ENCODE data around the gene NXN. TPM values are rescaled to one million over a fixed set of nuclear protein-coding genes. Genes with fewer than 3 reads are reported as not detected.

NXN gene
- total RNA-seq, 5 donors from 2014 or later (not counting 1 experiment from before 2014, with no cell fraction given): 0.56 to 1.3 (median 0.96) TPM

DNA sequence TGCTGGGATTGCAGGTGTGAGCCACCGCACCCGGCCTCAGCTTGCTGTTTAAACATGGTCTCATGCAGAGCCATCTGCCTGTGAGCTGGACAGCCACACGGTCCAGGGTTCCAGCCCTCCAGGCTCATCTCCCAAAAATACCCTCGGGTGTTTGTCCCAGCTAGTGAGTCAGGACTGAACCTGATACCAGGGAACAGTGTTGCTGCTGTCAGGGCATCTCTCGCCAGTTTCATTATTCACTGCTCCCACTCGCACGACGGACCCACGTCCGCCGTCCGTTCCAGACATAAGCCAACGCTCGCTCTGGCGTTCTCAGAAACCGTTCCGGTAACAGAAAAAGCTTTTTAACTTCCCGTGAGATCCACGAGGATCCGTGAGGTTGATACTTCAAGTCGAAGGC, 77.6 kb downstream of the NXN start:
- H3K36me3 ChIP-seq (ENCODE audit: control insufficient read depth in 2 of 2, extremely low read depth in 1 of 2, insufficient read depth in 1 of 2, low read length in 1 of 2): no peaks in the 10 kb centered on the region
- DNase-seq (no peak), ATAC-seq (replicated peaks in 1 of 4) (no peak)
- ChIA-PET CTCF (no interaction called here), POLR2A (no interaction called here)
- Mint-ChIP-seq H3K9me3 (no peaks in the 10 kb centered on the region), H3K4me3 (no peak overlapping the region), H3K36me3 (no peaks in the 10 kb centered on the region), H3K27ac (no peak overlapping the region), H3K4me1 (peaks cover 0 to 2% (median 0%) of the 10 kb centered on the region in 3 donors), H3K27me3 (peaks cover 61 to 72% of the 10 kb centered on the region in 2 donors)
- H3K9me3 ChIP-seq: no peaks in the 10 kb centered on the region
- WGBS (ENCODE audit: insufficient coverage): 93% methylated on average over 20 of the region's 21 CpGs
- H3K27ac ChIP-seq (ENCODE audit: low read length): no peak overlapping the region
- H3K4me1 ChIP-seq (ENCODE audit: control insufficient read depth in 1 of 2, extremely low read depth in 1 of 2, insufficient read depth in 2 of 2, low read length in 2 of 2): no peaks in the 10 kb centered on the region
- H3K27me3 ChIP-seq (replicated peaks in 1 of 2; ENCODE audit: control insufficient read depth in 2 of 2, extremely low read depth in 1 of 2, insufficient read depth in 2 of 2, low read length in 1 of 2): peaks cover 12 to 57% of the 10 kb centered on the region in 2 experiments
- no peak overlapping the region for H3K4me3 ChIP-seq (ENCODE audit: control insufficient read depth in 1 of 2, extremely low read depth in 1 of 2, low read length in 1 of 2)

GRCh38 chr17:901191-901950, 78.2 kb downstream of the NXN start:
- Histone ChIP-seq H3K9me3 (no peaks in the 10 kb centered on the region), H3K4me1 (ENCODE audit: control insufficient read depth in 1 of 2, extremely low read depth in 1 of 2, insufficient read depth in 2 of 2, low read length in 2 of 2) (no peaks in the 10 kb centered on the region), H3K36me3 (ENCODE audit: control insufficient read depth in 2 of 2, extremely low read depth in 1 of 2, insufficient read depth in 1 of 2, low read length in 1 of 2) (no peaks in the 10 kb centered on the region), H3K27ac (ENCODE audit: low read length) (no peak overlapping the region), H3K27me3 (replicated peaks in 1 of 2; ENCODE audit: control insufficient read depth in 2 of 2, extremely low read depth in 1 of 2, insufficient read depth in 2 of 2, low read length in 1 of 2) (peaks cover 12 to 57% of the 10 kb centered on the region in 2 experiments), H3K4me3 (ENCODE audit: control insufficient read depth in 1 of 2, extremely low read depth in 1 of 2, low read length in 1 of 2) (no peak overlapping the region)
- DNase-seq (no peak), ATAC-seq (replicated peaks in 1 of 4) (no peak)
- CTCF ChIA-PET: no interaction called here
- H3K27ac Mint-ChIP-seq: no peak overlapping the region
- WGBS (ENCODE audit: insufficient coverage): 86% methylated on average over 8 of the region's 18 CpGs
- no peaks in the 10 kb centered on the region for H3K36me3 Mint-ChIP-seq
- H3K4me1 Mint-ChIP-seq: peaks cover 0 to 2% (median 0%) of the 10 kb centered on the region in 3 donors
- H3K27me3 Mint-ChIP-seq: peaks cover 62 to 74% of the 10 kb centered on the region in 2 donors
- no peaks in the 10 kb centered on the region for H3K9me3 Mint-ChIP-seq
- POLR2A ChIA-PET: interaction anchor here in 1 of 2 donors (0.6 kb wide), 1 partner anchor 380 kb away, joined by 6 read pairs; no protein-coding TSS in a partner anchor
- H3K4me3 Mint-ChIP-seq: no peak overlapping the region

GRCh38 chr17:900336-900934, 79.1 kb downstream of the NXN start:
- peaks cover 62 to 75% of the 10 kb centered on the region in 2 donors for H3K27me3 Mint-ChIP-seq
- no peaks in the 10 kb centered on the region for H3K36me3 Mint-ChIP-seq
- ATAC-seq (replicated peaks in 1 of 4): no peak
- H3K4me1 Mint-ChIP-seq: peaks cover 0 to 2% (median 0%) of the 10 kb centered on the region in 3 donors
- ChIA-PET POLR2A (interaction anchor here in 1 of 2 donors (0.6 kb wide), 1 partner anchor 380 kb away, joined by 6 read pairs; no protein-coding TSS in a partner anchor), CTCF (no interaction called here)
- H3K9me3 Mint-ChIP-seq: no peaks in the 10 kb centered on the region
- Histone ChIP-seq H3K27me3 (replicated peaks in 1 of 2; ENCODE audit: control insufficient read depth in 2 of 2, extremely low read depth in 1 of 2, insufficient read depth in 2 of 2, low read length in 1 of 2) (peaks cover 12 to 57% of the 10 kb centered on the region in 2 experiments), H3K9me3 (no peaks in the 10 kb centered on the region), H3K36me3 (ENCODE audit: control insufficient read depth in 2 of 2, extremely low read depth in 1 of 2, insufficient read depth in 1 of 2, low read length in 1 of 2) (no peaks in the 10 kb centered on the region), H3K27ac (ENCODE audit: low read length) (no peak overlapping the region), H3K4me1 (ENCODE audit: control insufficient read depth in 1 of 2, extremely low read depth in 1 of 2, insufficient read depth in 2 of 2, low read length in 2 of 2) (no peaks in the 10 kb centered on the region), H3K4me3 (ENCODE audit: control insufficient read depth in 1 of 2, extremely low read depth in 1 of 2, low read length in 1 of 2) (no peak overlapping the region)
- no peak for DNase-seq
- H3K4me3 Mint-ChIP-seq: no peak overlapping the region
- H3K27ac Mint-ChIP-seq: no peak overlapping the region
- WGBS (ENCODE audit: insufficient coverage): 50% methylated on average over 1 of the region's 5 CpGs

DNA sequence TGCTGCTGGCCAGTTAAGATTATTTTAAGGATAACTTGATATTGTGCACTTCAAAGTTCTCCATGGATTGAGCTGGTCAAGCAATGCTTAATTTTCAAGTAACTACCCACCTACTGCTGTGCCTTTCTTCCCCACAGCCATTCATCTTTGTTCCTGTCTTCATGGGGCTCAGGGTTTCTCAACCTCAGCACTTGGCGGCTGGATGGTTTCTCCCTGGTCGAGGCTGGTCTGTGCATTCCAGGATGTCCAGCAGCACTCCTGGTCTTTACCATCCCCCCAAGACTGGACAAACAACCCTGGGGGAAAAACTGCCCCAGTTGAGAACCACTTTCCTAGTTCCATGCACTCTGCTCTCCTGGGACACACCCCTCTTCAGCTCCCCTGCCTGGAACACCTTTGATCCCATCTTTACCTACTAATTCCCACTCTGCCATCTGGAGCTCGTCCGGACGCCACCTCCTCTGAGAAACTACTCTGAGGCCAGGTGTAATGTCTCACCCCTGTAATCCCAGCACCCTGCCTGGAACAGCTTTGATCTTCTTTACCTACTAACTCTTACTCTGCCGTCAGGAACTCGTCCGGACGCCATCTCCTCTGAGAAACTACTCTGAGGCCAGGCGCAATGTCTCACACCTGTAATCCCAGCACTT, 81.5 kb downstream of the NXN start:
- H3K9me3 ChIP-seq: no peaks in the 10 kb centered on the region
- peaks cover 42 to 57% of the 10 kb centered on the region in 2 donors for H3K27me3 Mint-ChIP-seq
- no peaks in the 10 kb centered on the region for H3K4me1 ChIP-seq (ENCODE audit: control insufficient read depth in 1 of 2, extremely low read depth in 1 of 2, insufficient read depth in 2 of 2, low read length in 2 of 2)
- H3K4me1 Mint-ChIP-seq: peaks cover 0 to 2% (median 0%) of the 10 kb centered on the region in 3 donors
- H3K4me3 ChIP-seq (ENCODE audit: control insufficient read depth in 1 of 2, extremely low read depth in 1 of 2, low read length in 1 of 2): no peak overlapping the region
- DNase-seq (no peak), ATAC-seq (replicated peaks in 1 of 4) (no peak)
- CTCF ChIA-PET: no interaction called here
- no peak overlapping the region for H3K27ac Mint-ChIP-seq
- no peak overlapping the region for H3K4me3 Mint-ChIP-seq
- WGBS (ENCODE audit: insufficient coverage): 58% methylated on average over 2 of the region's 10 CpGs
- no peaks in the 10 kb centered on the region for H3K36me3 ChIP-seq (ENCODE audit: control insufficient read depth in 2 of 2, extremely low read depth in 1 of 2, insufficient read depth in 1 of 2, low read length in 1 of 2)
- no peaks in the 10 kb centered on the region for H3K36me3 Mint-ChIP-seq
- no peaks in the 10 kb centered on the region for H3K9me3 Mint-ChIP-seq
- no peak overlapping the region for H3K27ac ChIP-seq (ENCODE audit: low read length)
- H3K27me3 ChIP-seq (replicated peaks in 1 of 2; ENCODE audit: control insufficient read depth in 2 of 2, extremely low read depth in 1 of 2, insufficient read depth in 2 of 2, low read length in 1 of 2): peaks cover 6 to 46% of the 10 kb centered on the region in 2 experiments
- POLR2A ChIA-PET: no interaction called here

DNA sequence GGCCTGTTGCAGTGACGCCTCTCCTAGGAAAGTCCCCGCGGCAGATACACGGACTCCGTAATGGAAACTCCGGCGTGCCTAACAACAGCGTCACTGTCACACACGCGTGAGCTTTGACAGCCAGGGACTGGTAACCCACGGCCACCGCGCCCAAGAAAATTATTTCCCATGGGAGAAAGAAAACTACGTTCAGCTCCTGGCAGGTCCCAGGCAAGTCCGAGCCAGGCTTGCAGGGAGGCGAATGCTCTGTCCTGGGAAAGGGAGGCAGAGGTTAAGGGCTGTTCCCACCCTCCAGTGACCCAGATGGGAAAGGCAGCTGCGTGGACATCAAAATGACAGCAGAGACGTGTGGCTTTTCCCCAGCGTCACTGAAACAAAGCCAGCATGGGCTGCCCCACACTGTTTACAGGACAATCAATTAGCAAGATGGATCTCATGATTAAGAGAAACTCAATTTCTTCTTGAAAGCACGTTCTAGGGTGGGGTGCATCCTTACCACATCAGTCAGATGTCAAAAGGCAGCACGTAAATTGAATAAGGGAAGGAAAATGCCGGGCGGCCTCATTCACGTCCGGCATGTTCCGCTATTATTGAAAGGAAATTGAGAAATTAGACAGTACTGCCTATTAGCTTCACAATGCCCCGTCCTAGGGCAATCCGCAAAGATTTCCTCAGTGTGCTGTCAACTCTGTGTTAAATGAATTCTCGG, 82.5 kb downstream of the NXN start:
- no peak overlapping the region for H3K27ac ChIP-seq (ENCODE audit: low read length)
- CTCF ChIA-PET: interaction anchor here in 1 of 2 donors (0.5 kb wide), 1 partner anchor 289 kb away, joined by 4 read pairs; no protein-coding TSS in a partner anchor
- H3K4me1 ChIP-seq (ENCODE audit: control insufficient read depth in 1 of 2, extremely low read depth in 1 of 2, insufficient read depth in 2 of 2, low read length in 2 of 2): no peaks in the 10 kb centered on the region
- Mint-ChIP-seq H3K4me3 (no peak overlapping the region), H3K4me1 (peaks cover 0 to 2% (median 0%) of the 10 kb centered on the region in 3 donors), H3K36me3 (no peaks in the 10 kb centered on the region), H3K9me3 (no peaks in the 10 kb centered on the region), H3K27me3 (peaks cover 34 to 49% of the 10 kb centered on the region in 2 donors), H3K27ac (no peak overlapping the region)
- H3K36me3 ChIP-seq (ENCODE audit: control insufficient read depth in 2 of 2, extremely low read depth in 1 of 2, insufficient read depth in 1 of 2, low read length in 1 of 2): no peaks in the 10 kb centered on the region
- ATAC-seq (replicated peaks in 1 of 4) (no peak), DNase-seq (no peak)
- peaks cover 6 to 38% of the 10 kb centered on the region in 2 experiments for H3K27me3 ChIP-seq (replicated peaks in 1 of 2; ENCODE audit: control insufficient read depth in 2 of 2, extremely low read depth in 1 of 2, insufficient read depth in 2 of 2, low read length in 1 of 2)
- no peaks in the 10 kb centered on the region for H3K9me3 ChIP-seq
- POLR2A ChIA-PET: no interaction called here
- no peak overlapping the region for H3K4me3 ChIP-seq (ENCODE audit: control insufficient read depth in 1 of 2, extremely low read depth in 1 of 2, low read length in 1 of 2)
- 58% methylated on average over 20 of the region's 29 CpGs for WGBS (ENCODE audit: insufficient coverage)

GRCh38 chr17:896454-896853, 83.1 kb downstream of the NXN start:
- Mint-ChIP-seq H3K27me3 (peaks cover 29 to 44% of the 10 kb centered on the region in 2 donors), H3K36me3 (no peaks in the 10 kb centered on the region), H3K9me3 (no peaks in the 10 kb centered on the region), H3K27ac (no peak overlapping the region), H3K4me1 (peaks cover 0 to 2% (median 0%) of the 10 kb centered on the region in 3 donors), H3K4me3 (no peak overlapping the region)
- H3K27ac ChIP-seq (ENCODE audit: low read length): no peak overlapping the region
- no peak overlapping the region for H3K4me3 ChIP-seq (ENCODE audit: control insufficient read depth in 1 of 2, extremely low read depth in 1 of 2, low read length in 1 of 2)
- ATAC-seq (replicated peaks in 1 of 4) (no peak), DNase-seq (no peak)
- peaks cover 6 to 35% of the 10 kb centered on the region in 2 experiments for H3K27me3 ChIP-seq (replicated peaks in 1 of 2; ENCODE audit: control insufficient read depth in 2 of 2, extremely low read depth in 1 of 2, insufficient read depth in 2 of 2, low read length in 1 of 2)
- ChIA-PET POLR2A (no interaction called here), CTCF (interaction anchor here in 1 of 2 donors (0.5 kb wide), 1 partner anchor 288 kb away, joined by 4 read pairs; no protein-coding TSS in a partner anchor)
- 68% methylated on average over 8 of the region's 14 CpGs for WGBS (ENCODE audit: insufficient coverage)
- H3K9me3 ChIP-seq: no peaks in the 10 kb centered on the region
- H3K4me1 ChIP-seq (ENCODE audit: control insufficient read depth in 1 of 2, extremely low read depth in 1 of 2, insufficient read depth in 2 of 2, low read length in 2 of 2): no peaks in the 10 kb centered on the region
- H3K36me3 ChIP-seq (ENCODE audit: control insufficient read depth in 2 of 2, extremely low read depth in 1 of 2, insufficient read depth in 1 of 2, low read length in 1 of 2): no peaks in the 10 kb centered on the region

Data from T-cell (primary cell).